Measurements from ENCODE around the gene NPAS4.

Gene NPAS4

DNA sequence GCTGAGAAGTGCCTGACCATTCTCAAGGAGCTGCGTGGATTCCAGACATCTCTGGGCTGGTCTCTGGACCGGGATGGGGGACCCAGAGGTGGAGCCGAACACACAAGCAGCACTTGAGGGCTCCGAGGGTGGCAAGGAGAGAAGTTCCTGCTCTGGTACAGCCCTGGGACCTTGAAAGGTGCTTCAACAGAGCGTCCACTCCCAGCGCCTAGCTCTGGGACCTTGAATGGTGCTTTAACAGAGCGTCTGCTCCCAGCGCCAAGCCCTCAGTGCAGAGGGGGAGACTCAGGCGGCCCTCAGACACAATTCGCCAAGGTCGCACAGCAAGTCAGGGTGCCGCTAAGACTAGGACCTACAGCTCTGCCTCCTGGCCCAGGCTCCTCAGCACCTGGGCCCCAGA is 10.6 kb upstream of the NPAS4 start:
- Histone ChIP-seq H3K4me1 (ENCODE audit: insufficient read depth, low read length) (peaks cover 19% of the 10 kb centered on the region), H3K9ac (ENCODE audit: low read depth, low read length) (no peak overlapping the region), H3K36me3 (ENCODE audit: insufficient read depth, low read length) (no peaks in the 10 kb centered on the region), H3K9me3 (ENCODE audit: control insufficient read depth, insufficient read depth, low read length) (no peaks in the 10 kb centered on the region)

DNA sequence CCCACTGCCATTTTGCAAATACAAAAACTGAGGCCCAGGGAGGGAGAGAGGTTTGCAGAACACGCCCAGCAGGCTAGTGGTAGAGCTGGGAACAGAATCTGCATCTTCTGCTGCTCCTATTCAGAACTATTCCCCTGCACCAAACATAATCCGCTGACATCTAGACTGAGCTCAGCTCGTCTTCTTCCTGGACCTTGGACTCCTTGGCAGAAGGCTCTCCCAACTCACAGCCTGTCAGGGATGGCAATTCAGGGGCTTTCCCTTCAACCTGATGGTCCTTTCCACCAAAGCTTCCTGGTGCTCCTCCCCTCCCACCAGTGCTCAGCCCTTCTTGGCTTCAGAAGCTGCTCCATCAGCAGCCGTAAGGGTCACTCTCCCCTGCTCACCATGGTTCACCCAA is 9.5 kb upstream of the NPAS4 start:
- no peak overlapping the region for H3K9ac ChIP-seq (ENCODE audit: low read depth, low read length)
- no peaks in the 10 kb centered on the region for H3K9me3 ChIP-seq (ENCODE audit: control insufficient read depth, insufficient read depth, low read length)
- H3K4me1 ChIP-seq (ENCODE audit: insufficient read depth, low read length) = peaks cover 20% of the 10 kb centered on the region
- H3K36me3 ChIP-seq (ENCODE audit: insufficient read depth, low read length) = no peaks in the 10 kb centered on the region

DNA sequence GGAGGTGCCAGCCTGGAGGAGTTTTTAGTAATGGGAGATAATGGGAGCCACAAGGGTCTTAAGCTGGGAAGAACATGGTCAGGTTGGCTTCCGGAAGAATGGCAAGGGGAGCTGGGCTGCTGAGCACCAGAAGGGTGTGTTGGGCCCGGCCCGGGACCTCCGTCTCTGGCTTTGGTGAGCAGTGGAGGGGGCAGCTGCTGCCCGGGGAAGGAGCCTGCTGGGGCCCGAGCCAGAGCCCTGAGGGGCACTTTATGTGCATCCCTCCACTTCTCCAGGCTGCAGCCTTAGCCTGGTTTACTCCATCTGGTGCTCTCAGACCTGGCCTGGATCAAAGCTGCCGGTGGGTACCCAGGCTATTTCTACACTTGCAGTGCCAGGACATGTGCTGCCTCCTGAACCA is 8.7 kb upstream of the NPAS4 start:
- peaks cover 20% of the 10 kb centered on the region for H3K4me1 ChIP-seq (ENCODE audit: insufficient read depth, low read length)
- no peaks in the 10 kb centered on the region for H3K9me3 ChIP-seq (ENCODE audit: control insufficient read depth, insufficient read depth, low read length)
- no peaks in the 10 kb centered on the region for H3K36me3 ChIP-seq (ENCODE audit: insufficient read depth, low read length)
- H3K9ac ChIP-seq (ENCODE audit: low read depth, low read length) = no peak overlapping the region

DNA sequence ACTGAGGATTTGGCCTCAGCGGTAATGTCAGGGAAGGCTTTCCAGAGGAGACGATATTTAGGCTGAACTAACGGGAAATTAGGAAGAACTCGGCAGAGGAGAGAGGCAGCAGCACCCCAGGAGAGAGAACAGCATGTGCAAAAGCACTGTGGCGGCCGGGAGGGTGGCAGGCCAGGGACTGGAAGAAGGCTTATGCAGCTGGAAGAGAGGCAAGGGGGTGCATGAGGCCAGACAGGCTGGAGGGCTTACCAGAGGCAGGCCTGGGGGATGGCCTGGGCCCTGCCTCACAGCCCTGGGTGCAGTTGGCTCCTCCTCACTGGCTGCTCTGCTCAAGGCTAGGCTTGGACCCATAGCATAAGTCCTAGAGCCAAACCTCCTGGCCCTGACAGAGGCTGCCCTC is 7.7 kb upstream of the NPAS4 start:
- Histone ChIP-seq H3K4me1 (ENCODE audit: insufficient read depth, low read length) (peaks cover 26% of the 10 kb centered on the region), H3K36me3 (ENCODE audit: insufficient read depth, low read length) (no peaks in the 10 kb centered on the region), H3K9ac (ENCODE audit: low read depth, low read length) (no peak overlapping the region), H3K9me3 (ENCODE audit: control insufficient read depth, insufficient read depth, low read length) (no peaks in the 10 kb centered on the region)

DNA sequence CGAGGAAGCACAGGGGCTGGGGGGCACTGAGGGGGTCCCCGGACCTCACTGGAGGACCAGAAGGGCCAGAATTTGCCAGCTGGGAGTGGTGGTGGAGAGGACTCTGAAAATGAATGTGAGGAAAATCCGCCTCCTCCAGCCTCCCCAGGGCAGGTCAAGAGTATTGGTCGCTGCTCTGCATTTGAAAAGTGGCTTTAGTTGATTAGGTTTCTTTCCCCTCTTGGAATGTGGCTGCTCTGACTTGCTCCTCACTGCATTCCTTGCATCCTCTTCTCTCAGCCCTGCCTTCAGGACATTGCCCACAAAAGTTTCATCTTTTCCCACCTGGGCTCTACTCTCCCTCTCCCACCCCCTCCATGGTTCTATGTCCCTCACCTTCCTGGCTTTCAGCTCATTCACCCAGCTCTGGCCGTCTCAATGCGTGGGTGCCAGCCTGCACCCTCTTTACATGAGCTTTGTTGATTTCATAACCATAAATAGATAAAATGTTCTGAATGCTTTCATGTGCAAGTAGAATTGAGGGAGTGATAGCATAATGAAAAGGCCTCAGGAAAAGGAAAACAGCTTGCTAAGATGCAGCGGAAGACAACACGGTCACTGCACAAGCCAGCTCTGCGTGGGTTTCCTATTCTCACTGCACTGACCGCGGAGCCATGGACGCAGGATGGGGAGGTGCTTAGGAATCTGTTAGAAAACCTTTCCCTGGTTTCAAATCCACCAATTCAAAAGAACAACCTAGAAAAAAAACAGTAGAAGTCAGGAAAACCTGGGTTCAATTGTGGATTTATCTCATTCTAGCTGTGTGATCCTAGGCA is 6.5 kb upstream of the NPAS4 start:
- peaks cover 33% of the 10 kb centered on the region for H3K4me1 ChIP-seq (ENCODE audit: insufficient read depth, low read length)
- H3K9ac ChIP-seq (ENCODE audit: low read depth, low read length) = no peak overlapping the region
- H3K9me3 ChIP-seq (ENCODE audit: control insufficient read depth, insufficient read depth, low read length) = no peaks in the 10 kb centered on the region
- no peaks in the 10 kb centered on the region for H3K36me3 ChIP-seq (ENCODE audit: insufficient read depth, low read length)

DNA sequence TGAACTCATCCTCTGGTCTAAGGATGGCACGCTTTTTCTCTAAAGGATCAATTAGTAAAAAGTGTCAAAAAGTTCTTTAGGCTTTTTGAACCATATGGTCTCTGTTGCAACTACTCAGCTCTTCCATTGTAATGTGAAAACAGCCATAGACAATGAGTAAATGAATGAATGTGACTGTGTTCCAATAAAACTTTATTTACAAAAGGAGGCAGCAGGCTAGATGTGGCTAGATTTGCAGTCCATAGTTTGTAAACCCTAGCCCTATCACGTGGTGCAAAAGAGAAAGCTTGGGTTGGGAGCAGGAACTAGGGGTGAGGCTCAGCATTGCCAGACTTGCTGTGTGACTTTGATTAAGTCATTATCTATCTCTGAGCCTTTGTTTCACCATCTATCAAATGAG is 5.4 kb upstream of the NPAS4 start:
- H3K36me3 ChIP-seq (ENCODE audit: insufficient read depth, low read length) = no peaks in the 10 kb centered on the region

GRCh38 chr11:66417000-66417399 is 3.8 kb upstream of the NPAS4 start:
- no peaks in the 10 kb centered on the region for H3K36me3 ChIP-seq (ENCODE audit: insufficient read depth, low read length)

More for the DNA sequence above, 5.4 kb upstream of the NPAS4 start:
- no peaks in the 10 kb centered on the region for H3K9me3 ChIP-seq (ENCODE audit: control insufficient read depth, insufficient read depth, low read length)
- peaks cover 35% of the 10 kb centered on the region for H3K4me1 ChIP-seq (ENCODE audit: insufficient read depth, low read length)
- no peak overlapping the region for H3K9ac ChIP-seq (ENCODE audit: low read depth, low read length)

DNA sequence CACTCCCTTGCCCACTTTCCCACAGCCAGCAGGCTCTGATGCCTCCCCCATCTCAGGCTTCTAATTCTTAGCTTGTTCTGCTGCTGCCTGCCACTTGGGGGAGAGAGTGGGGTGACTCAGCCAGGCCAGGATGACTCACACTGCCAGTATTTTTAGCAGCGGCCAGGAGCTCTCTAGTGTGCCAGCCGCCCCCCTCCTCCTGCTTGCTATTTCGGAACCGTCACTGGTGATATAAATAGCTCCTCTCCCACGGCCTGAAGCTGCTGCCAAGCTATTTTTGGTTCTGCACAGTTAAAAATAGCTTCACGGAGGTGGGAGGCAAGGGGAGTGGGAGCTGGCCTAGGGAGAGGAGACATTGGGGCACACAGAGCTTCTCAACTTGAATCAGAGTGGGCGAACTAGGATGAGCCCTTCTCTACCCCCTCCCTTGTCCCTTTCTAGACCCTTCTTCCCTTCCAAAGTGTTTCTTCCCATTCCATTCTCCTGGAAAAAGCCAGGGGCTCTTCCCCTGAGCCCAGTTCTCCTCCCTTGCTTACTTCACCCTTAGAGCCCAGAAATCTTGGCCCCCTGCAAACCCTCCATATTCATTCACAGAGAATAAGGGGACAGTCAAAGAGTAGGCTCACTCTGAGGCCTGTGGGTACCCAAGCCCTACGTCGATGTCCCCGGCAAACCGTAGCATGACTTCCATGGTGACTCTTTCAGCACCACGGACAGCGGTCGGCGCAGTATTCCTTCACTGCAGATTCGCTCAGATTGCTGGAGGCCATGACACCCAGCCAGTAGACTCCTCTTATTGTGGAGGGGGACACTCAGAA is 2.5 kb upstream of the NPAS4 start:
- no peaks in the 10 kb centered on the region for H3K36me3 ChIP-seq (ENCODE audit: insufficient read depth, low read length)
- no peak overlapping the region for H3K9ac ChIP-seq (ENCODE audit: low read depth, low read length)
- H3K4me1 ChIP-seq (ENCODE audit: insufficient read depth, low read length) = peaks cover 33% of the 10 kb centered on the region
- no peaks in the 10 kb centered on the region for H3K9me3 ChIP-seq (ENCODE audit: control insufficient read depth, insufficient read depth, low read length)

More at GRCh38 chr11:66417000-66417399, 3.8 kb upstream of the NPAS4 start:
- Histone ChIP-seq H3K9ac (ENCODE audit: low read depth, low read length) (no peak overlapping the region), H3K4me1 (ENCODE audit: insufficient read depth, low read length) (peaks cover 35% of the 10 kb centered on the region), H3K9me3 (ENCODE audit: control insufficient read depth, insufficient read depth, low read length) (no peaks in the 10 kb centered on the region)

DNA sequence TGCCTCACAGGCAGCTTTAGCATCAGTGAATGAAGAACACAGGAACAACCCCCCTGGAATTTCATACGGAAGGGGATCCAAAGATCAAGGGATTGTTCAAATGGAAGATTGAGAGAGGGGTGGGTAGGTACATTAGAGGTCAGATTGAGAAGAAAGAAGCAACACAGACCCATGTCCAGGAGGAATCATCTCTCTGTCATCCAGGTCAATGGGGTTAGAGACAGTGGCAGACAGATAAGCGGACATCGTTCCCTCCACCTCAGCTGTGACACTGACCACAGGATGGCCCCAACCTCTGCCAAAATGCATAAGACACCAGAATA is 1.9 kb upstream of the NPAS4 start:
- Histone ChIP-seq H3K9ac (ENCODE audit: low read depth, low read length) (no peak overlapping the region), H3K4me1 (ENCODE audit: insufficient read depth, low read length) (peaks cover 27% of the 10 kb centered on the region), H3K36me3 (ENCODE audit: insufficient read depth, low read length) (no peaks in the 10 kb centered on the region), H3K9me3 (ENCODE audit: control insufficient read depth, insufficient read depth, low read length) (no peaks in the 10 kb centered on the region)

DNA sequence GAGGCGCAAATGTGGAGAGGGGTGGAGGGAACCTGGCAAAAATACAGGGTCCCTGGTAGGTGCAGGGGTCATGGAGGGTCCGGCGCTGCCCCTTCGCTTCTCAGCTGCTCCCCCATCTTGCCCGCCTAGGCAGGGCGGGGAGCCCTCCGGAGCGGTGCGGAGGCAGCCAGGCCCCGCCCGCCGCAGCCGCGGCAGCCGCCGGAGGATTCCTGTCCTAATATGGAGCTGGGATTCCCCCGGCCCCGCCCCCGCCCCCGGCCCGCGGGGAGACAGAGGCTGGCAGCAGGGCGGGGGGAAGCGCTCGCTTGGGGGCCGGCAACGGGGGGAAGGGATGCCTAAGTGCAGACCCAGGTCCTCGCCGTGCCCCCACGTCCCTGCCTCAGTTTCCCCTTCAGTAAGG is 1.0 kb upstream of the NPAS4 start:
- Histone ChIP-seq H3K9ac (ENCODE audit: low read depth, low read length) (no peak overlapping the region; the same call in 1 of the 2 replicates), H3K9me3 (ENCODE audit: control insufficient read depth, insufficient read depth, low read length) (no peaks in the 10 kb centered on the region), H3K4me1 (ENCODE audit: insufficient read depth, low read length) (peaks cover 19% of the 10 kb centered on the region), H3K36me3 (ENCODE audit: insufficient read depth, low read length) (no peaks in the 10 kb centered on the region)

- Histone ChIP-seq H3K9ac (ENCODE audit: low read depth, low read length) (peak overlapping the region; percentile 4; the same call in 1 of the 2 replicates), H3K36me3 (ENCODE audit: insufficient read depth, low read length) (no peaks in the 10 kb centered on the region), H3K9me3 (ENCODE audit: control insufficient read depth, insufficient read depth, low read length) (no peaks in the 10 kb centered on the region), H3K4me1 (ENCODE audit: insufficient read depth, low read length) (peaks cover 15% of the 10 kb centered on the region)
Observed at GRCh38 chr11:66421492-66422205, 814 bp downstream of the NPAS4 start.

- Histone ChIP-seq H3K9ac (ENCODE audit: low read depth, low read length) (no peak overlapping the region), H3K36me3 (ENCODE audit: insufficient read depth, low read length) (no peaks in the 10 kb centered on the region), H3K4me1 (ENCODE audit: insufficient read depth, low read length) (no peaks in the 10 kb centered on the region), H3K9me3 (ENCODE audit: control insufficient read depth, insufficient read depth, low read length) (no peaks in the 10 kb centered on the region)
Observed at GRCh38 chr11:66426314-66426713, 5.5 kb downstream of the NPAS4 start.

DNA sequence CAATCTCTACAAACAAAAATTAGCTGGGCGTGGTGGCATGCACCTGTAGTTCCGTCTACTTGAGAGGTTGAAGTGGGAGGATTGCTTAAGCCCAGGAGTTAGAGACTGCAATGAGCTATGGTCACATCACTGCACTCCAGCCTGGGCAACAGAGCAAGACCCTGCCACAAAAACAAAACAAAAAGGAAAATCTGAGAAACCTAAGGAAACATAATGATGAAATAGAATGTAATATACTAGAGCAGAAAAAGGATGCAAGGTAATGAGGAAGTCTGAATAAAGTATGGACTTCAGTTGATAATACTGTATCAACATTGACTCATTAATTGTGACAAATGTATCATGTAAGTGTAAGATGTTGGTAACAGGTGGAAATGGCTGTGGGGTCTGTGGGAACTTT is 8.1 kb downstream of the NPAS4 start:
- no peaks in the 10 kb centered on the region for H3K9me3 ChIP-seq (ENCODE audit: control insufficient read depth, insufficient read depth, low read length)
- H3K36me3 ChIP-seq (ENCODE audit: insufficient read depth, low read length) = no peaks in the 10 kb centered on the region
- no peak overlapping the region for H3K9ac ChIP-seq (ENCODE audit: low read depth, low read length)
- H3K4me1 ChIP-seq (ENCODE audit: insufficient read depth, low read length) = no peaks in the 10 kb centered on the region

DNA sequence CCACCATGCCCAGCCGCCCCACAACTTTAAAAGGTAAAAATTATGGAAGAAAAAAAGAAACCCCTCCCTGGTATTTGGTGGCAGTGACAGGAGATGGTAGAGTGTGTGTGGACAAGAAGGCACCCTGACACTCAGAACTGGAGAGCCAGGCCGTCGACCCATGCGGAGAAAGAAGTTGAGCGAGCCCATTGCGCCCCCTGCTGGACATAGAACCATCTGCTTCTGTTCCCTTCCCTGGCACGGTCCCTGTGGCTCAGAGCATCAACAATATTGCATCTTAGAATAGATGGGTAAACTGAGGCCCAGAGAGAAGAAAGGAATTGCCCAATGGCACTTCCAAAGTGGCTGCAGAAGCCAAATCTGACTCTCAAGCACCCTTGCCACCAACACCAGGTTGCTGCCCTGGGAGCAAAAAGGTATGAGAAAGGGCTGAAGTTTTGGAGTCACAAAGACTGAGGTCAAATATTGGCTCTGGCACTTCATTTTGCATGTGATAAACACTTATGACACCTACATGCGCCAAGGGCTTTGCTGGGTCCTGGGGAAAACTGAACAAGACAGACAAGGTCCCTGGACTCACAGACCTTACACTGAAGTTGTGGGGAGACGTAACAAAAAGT is 9.3 kb downstream of the NPAS4 start:
- Histone ChIP-seq H3K9ac (ENCODE audit: low read depth, low read length) (no peak overlapping the region), H3K9me3 (ENCODE audit: control insufficient read depth, insufficient read depth, low read length) (no peaks in the 10 kb centered on the region), H3K4me1 (ENCODE audit: insufficient read depth, low read length) (no peaks in the 10 kb centered on the region), H3K36me3 (ENCODE audit: insufficient read depth, low read length) (0 out of 2 replicates have a peak, but pooled peaks cover 1% of the 10 kb centered on the region)
